SK-N-SH treated with all-trans-retinoic acid at 6 μM for 48 hours (cell line): Measurements from ENCODE around the gene CCL27.

Source experiments
- GLIS3 ChIP-seq: fragments of 250-450 bp; sonication (Bioruptor Pico); IDR thresholded peaks from 2 replicates; pipeline ENCODE4 v1.5.0; 2020; ENCODE audit warnings: mild to moderate bottlenecking, moderate library complexity
- OSR1 ChIP-seq: fragments of 250-450 bp; sonication (Bioruptor Pico); IDR thresholded peaks from 2 replicates; pipeline ENCODE4 v1.8.0; 2022; ENCODE audit warnings: moderate library complexity, mild to moderate bottlenecking, inconsistent platforms
- ZC3H10 ChIP-seq: fragments of 250-450 bp; sonication (Bioruptor Pico); IDR thresholded peaks from 2 replicates; pipeline ENCODE4 v1.5.1; 2021; ENCODE audit warnings: mild to moderate bottlenecking, moderate library complexity
- TF ChIP-seq, protein P1 (sequence below): fragments of 250-450 bp; sonication (Bioruptor Pico); IDR thresholded peaks from 2 replicates; pipeline ENCODE4 v1.8.0; 2021; ENCODE audit warnings: low read depth, mild to moderate bottlenecking, moderate library complexity, borderline replicate concordance
- TF ChIP-seq, protein P2 (sequence below): fragments of 250-450 bp; sonication (Bioruptor Pico); IDR thresholded peaks from 2 replicates; pipeline ENCODE4 v1.5.1; 2021; ENCODE audit warnings: mild to moderate bottlenecking, moderate library complexity
- TF ChIP-seq, protein P3 (sequence below): fragments of 250-450 bp; sonication (Bioruptor Pico); IDR thresholded peaks from 2 replicates; pipeline ENCODE4 v1.5.1; 2020; ENCODE audit warnings: low read depth, mild to moderate bottlenecking, moderate library complexity

- TF ChIP-seq GLIS3 (CRISPR knock-in tag) (no peak), ZC3H10 (CRISPR knock-in tag) (no peak), OSR1 (CRISPR knock-in tag) (no peak)
- TF ChIP-seq, protein P1, sequence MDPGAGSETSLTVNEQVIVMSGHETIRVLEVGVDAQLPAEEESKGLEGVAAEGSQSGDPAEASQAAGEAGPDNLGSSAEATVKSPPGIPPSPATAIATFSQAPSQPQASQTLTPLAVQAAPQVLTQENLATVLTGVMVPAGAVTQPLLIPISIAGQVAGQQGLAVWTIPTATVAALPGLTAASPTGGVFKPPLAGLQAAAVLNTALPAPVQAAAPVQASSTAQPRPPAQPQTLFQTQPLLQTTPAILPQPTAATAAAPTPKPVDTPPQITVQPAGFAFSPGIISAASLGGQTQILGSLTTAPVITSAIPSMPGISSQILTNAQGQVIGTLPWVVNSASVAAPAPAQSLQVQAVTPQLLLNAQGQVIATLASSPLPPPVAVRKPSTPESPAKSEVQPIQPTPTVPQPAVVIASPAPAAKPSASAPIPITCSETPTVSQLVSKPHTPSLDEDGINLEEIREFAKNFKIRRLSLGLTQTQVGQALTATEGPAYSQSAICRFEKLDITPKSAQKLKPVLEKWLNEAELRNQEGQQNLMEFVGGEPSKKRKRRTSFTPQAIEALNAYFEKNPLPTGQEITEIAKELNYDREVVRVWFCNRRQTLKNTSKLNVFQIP (CRISPR knock-in tag) = no peak
- TF ChIP-seq, protein P2, sequence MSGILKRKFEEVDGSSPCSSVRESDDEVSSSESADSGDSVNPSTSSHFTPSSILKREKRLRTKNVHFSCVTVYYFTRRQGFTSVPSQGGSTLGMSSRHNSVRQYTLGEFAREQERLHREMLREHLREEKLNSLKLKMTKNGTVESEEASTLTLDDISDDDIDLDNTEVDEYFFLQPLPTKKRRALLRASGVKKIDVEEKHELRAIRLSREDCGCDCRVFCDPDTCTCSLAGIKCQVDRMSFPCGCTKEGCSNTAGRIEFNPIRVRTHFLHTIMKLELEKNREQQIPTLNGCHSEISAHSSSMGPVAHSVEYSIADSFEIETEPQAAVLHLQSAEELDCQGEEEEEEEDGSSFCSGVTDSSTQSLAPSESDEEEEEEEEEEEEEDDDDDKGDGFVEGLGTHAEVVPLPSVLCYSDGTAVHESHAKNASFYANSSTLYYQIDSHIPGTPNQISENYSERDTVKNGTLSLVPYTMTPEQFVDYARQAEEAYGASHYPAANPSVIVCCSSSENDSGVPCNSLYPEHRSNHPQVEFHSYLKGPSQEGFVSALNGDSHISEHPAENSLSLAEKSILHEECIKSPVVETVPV = no peak
- TF ChIP-seq, protein P3, sequence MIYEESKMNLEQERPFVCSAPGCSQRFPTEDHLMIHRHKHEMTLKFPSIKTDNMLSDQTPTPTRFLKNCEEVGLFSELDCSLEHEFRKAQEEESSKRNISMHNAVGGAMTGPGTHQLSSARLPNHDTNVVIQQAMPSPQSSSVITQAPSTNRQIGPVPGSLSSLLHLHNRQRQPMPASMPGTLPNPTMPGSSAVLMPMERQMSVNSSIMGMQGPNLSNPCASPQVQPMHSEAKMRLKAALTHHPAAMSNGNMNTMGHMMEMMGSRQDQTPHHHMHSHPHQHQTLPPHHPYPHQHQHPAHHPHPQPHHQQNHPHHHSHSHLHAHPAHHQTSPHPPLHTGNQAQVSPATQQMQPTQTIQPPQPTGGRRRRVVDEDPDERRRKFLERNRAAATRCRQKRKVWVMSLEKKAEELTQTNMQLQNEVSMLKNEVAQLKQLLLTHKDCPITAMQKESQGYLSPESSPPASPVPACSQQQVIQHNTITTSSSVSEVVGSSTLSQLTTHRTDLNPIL = no peak
Measured at GRCh38 chr9:34623374-34624235, 38.9 kb downstream of the CCL27 start.
